HepG2 (cell line): Measurements from ENCODE around the gene TMEFF2. TPM values are rescaled to one million over a fixed set of nuclear protein-coding genes. Genes with fewer than 3 reads are reported as not detected.

ENCODE experiments used
- ATAC-seq: fragments of 200-7000 bp; cut with Tn5 transposase; 3 replicates; pipeline ENCODE4 v1.9.1; 2020; ENCODE audit warnings: mild to moderate bottlenecking, moderate library complexity
- BruUV-seq: library from RNA; stranded (reverse); fragments of 400-500 nt; replicated peaks from 2 replicates; lab custom pipeline; 2021; lab: Mats Ljungman, UMichigan
- CTCF ChIA-PET: fragments of 300-600 bp; formaldehyde crosslinking; extraction: SDS; loops from one replicate; lab custom pipeline; 2021; ENCODE audit warnings: low total read pairs, inconsistent platforms, low intra/inter-chr PET ratio; lab: Yijun Ruan, JAX
- POLR2A ChIA-PET: fragments of 350-600 bp; sonication (Branson Sonifier 250); formaldehyde crosslinking; loops from one replicate; lab custom pipeline; 2020; ENCODE audit warnings: antibody characterized with exemption, inconsistent platforms; lab: Yijun Ruan, JAX
- DNase-seq: peaks from one replicate; pipeline ENCODE4 v3.0.0-alpha.2; 2015; ENCODE audit warnings: low spot score
- FAIRE-seq: peaks from 3 replicates; lab custom pipeline; 2011; peaks lifted over from hg19 to GRCh38; lab: Jason Lieb, UNC
- H2AFZ ChIP-seq: one replicate; pipeline ENCODE4 v1.6.1; 2011; ENCODE audit warnings: low read length, inconsistent platforms
- H3K27ac ChIP-seq: fragments of 300-600 bp; 3 replicates; pipeline ENCODE4 v1.8.0; 2011; ENCODE audit warnings: mixed run types, mild to moderate bottlenecking, mixed read lengths, low read length, inconsistent platforms; ENCODE audit not compliant: insufficient read depth; ENCODE audit errors: extremely low read length
- H3K27me3 ChIP-seq, 2 experiments: fragments of 200-600 bp in 1 of 2; 2 replicates in 1 of 2; 3 replicates in 1 of 2; pipeline versions ENCODE4 v1.6.0 to v1.8.0; 2011; ENCODE audit warnings: low read length in 2 of 2, mild to moderate bottlenecking in 2 of 2, moderate library complexity in 2 of 2, inconsistent platforms in 1 of 2; ENCODE audit not compliant: insufficient read depth in 2 of 2, control insufficient read depth in 1 of 2
- H3K36me3 ChIP-seq, 2 experiments: fragments of 200-600 bp in 1 of 2; replicated peaks in 1 of 2; 2 replicates in 1 of 2; 3 replicates in 1 of 2; pipeline versions ENCODE4 v1.5.1 to v1.8.0; 2011; ENCODE audit warnings: low read length in 2 of 2, inconsistent platforms in 1 of 2; ENCODE audit not compliant: insufficient read depth in 2 of 2, control insufficient read depth in 1 of 2
- H3K4me1 ChIP-seq: 2 replicates; pipeline ENCODE4 v1.5.1; 2012; ENCODE audit warnings: low read length, inconsistent platforms; ENCODE audit not compliant: insufficient read depth
- H3K4me2 ChIP-seq: 2 replicates; pipeline ENCODE4 v1.6.0; 2011; ENCODE audit warnings: low read depth, low read length, inconsistent platforms
- H3K4me3 ChIP-seq, 3 experiments: fragments of 200-600 bp in 1 of 3; sonication (generic), shearing (Covaris generic) in 1 of 3; replicated peaks in 1 of 3; 2 replicates each; pipeline ENCODE4 v1.5.1; 2011 to 2016; ENCODE audit warnings: low read length in 3 of 3, inconsistent platforms in 2 of 3, low read depth in 2 of 3, mild to moderate bottlenecking in 2 of 3, control low read depth in 1 of 3, mixed read lengths in 1 of 3; ENCODE audit not compliant: insufficient read depth in 1 of 3
- H3K79me2 ChIP-seq: one replicate; pipeline ENCODE4 v1.6.1; 2011; ENCODE audit warnings: low read length, inconsistent platforms; ENCODE audit not compliant: insufficient read depth
- H3K9ac ChIP-seq: 2 replicates; pipeline ENCODE4 v1.6.0; 2011; ENCODE audit warnings: mild to moderate bottlenecking, low read depth, low read length, inconsistent platforms; ENCODE audit not compliant: insufficient read depth
- H3K9me3 ChIP-seq: 2 replicates; pipeline ENCODE4 v1.5.1; 2012; ENCODE audit warnings: mild to moderate bottlenecking, low read length
- H4K20me1 ChIP-seq: 2 replicates; pipeline ENCODE4 v1.6.0; 2011; ENCODE audit warnings: inconsistent platforms, mild to moderate bottlenecking, low read length, moderate library complexity; ENCODE audit not compliant: insufficient read depth
- ATF5 ChIP-seq: sonication (generic); formaldehyde crosslinking; IDR thresholded peaks from 2 replicates; pipeline ENCODE4 v1.4.0; 2020; ENCODE audit warnings: mild to moderate bottlenecking, low read depth, missing genetic modification reagents
- GPN1 ChIP-seq: sonication (generic); formaldehyde crosslinking; IDR thresholded peaks from 2 replicates; pipeline ENCODE4 v1.5.1; 2020; ENCODE audit warnings: missing genetic modification reagents, borderline replicate concordance
- HOXD1 ChIP-seq: sonication (generic); formaldehyde crosslinking; IDR thresholded peaks from 2 replicates; pipeline ENCODE4 v1.5.0; 2020; ENCODE audit warnings: missing genetic modification reagents
- MEIS1 ChIP-seq: sonication (generic); formaldehyde crosslinking; IDR thresholded peaks from 2 replicates; pipeline ENCODE4 v1.9.0; 2021; ENCODE audit warnings: mild to moderate bottlenecking, missing genetic modification reagents, moderate library complexity, borderline replicate concordance
- NFKB2 ChIP-seq: sonication (generic); formaldehyde crosslinking; IDR thresholded peaks from 2 replicates; pipeline ENCODE4 v1.4.0; 2020; ENCODE audit warnings: missing genetic modification reagents, borderline replicate concordance
- NFKBIZ ChIP-seq: IDR thresholded peaks from 2 replicates; pipeline ENCODE4 v1.6.1; 2018; ENCODE audit warnings: missing genetic modification reagents, missing compliant biosample characterization
- NPAS2 ChIP-seq: sonication (generic); formaldehyde crosslinking; IDR thresholded peaks from 2 replicates; pipeline ENCODE4 v1.8.0; 2022; ENCODE audit warnings: mild to moderate bottlenecking, missing genetic modification reagents, borderline replicate concordance
- PHF5A ChIP-seq: IDR thresholded peaks from one replicate; pipeline ENCODE4 v1.6.1; 2018; ENCODE audit warnings: low read depth, missing genetic modification reagents; ENCODE audit not compliant: unreplicated experiment
- POLR2AphosphoS5 ChIP-seq: IDR thresholded peaks from 2 replicates; pipeline ENCODE4 v1.6.1; 2012; ENCODE audit warnings: low read depth, low read length
- SNAPC2 ChIP-seq: sonication (generic); formaldehyde crosslinking; IDR thresholded peaks from 2 replicates; pipeline ENCODE4 v1.8.1; 2022; ENCODE audit warnings: mild to moderate bottlenecking, missing genetic modification reagents
- SNAPC5 ChIP-seq: sonication (generic); formaldehyde crosslinking; IDR thresholded peaks from 2 replicates; pipeline ENCODE4 v1.8.1; 2023; ENCODE audit warnings: mild to moderate bottlenecking, missing genetic modification reagents, borderline replicate concordance
- SSRP1 ChIP-seq: IDR thresholded peaks from 2 replicates; pipeline ENCODE4 v1.6.1; 2016; ENCODE audit warnings: control low read depth
- ZBTB44 ChIP-seq: sonication (generic); formaldehyde crosslinking; IDR thresholded peaks from 2 replicates; pipeline ENCODE4 v1.4.0; 2020; ENCODE audit warnings: missing genetic modification reagents
- ZNF614 ChIP-seq: IDR thresholded peaks from 2 replicates; pipeline ENCODE4 v1.6.1; 2018; ENCODE audit warnings: missing biosample characterization, missing genetic modification reagents, inconsistent platforms, borderline replicate concordance
- ZNF713 ChIP-seq: sonication (generic); formaldehyde crosslinking; IDR thresholded peaks from 2 replicates; pipeline ENCODE4 v1.4.0; 2020; ENCODE audit warnings: mild to moderate bottlenecking, missing genetic modification reagents
- ZNF768 ChIP-seq: sonication (generic); formaldehyde crosslinking; IDR thresholded peaks from 2 replicates; pipeline ENCODE4 v1.4.0; 2020; ENCODE audit warnings: missing genetic modification reagents
- ZNF816 ChIP-seq: sonication (generic); formaldehyde crosslinking; IDR thresholded peaks from 2 replicates; pipeline ENCODE4 v1.8.0; 2022; ENCODE audit warnings: missing genetic modification reagents, mild to moderate bottlenecking, borderline replicate concordance
- WGBS: methylation state at CpG from one replicate; pipeline ENCODE4 v1.1.6; 2017; ENCODE audit warnings: low lambda C conversion rate; 5-methylcytosine and 5-hydroxymethylcytosine counted together
- in situ Hi-C: cut with HindIII; loops from 2 replicates; pipeline ENCODE4 v1.10.0; 2017; ENCODE audit warnings: low pct_unique_long_range_greater_than_20kb; ENCODE audit not compliant: extremely low pct_ligation_motif_present
- intact Hi-C: fragments of 100-400 bp; cut with micrococcal nuclease; formaldehyde crosslinking; loops from one replicate; pipeline ENCODE4 v1.10.0; 2022; ENCODE audit not compliant: unreplicated experiment
- polyA plus RNA-seq, 8 experiments: library from polyadenylated mRNA; depleted of rRNA in 3 of 8; stranded (reverse) in 7 of 8; unstranded in 1 of 8; fragments of >200 nt; fragmentation: Illumina TruSeq in 4 of 8; extraction: Trizol in 4 of 8; gene quantifications; 2 replicates each; pipeline versions ENCODE4 v1.2.1 to v1.2.3, GENCODE V29; 2011 to 2016; ENCODE audit warnings: low read depth in 4 of 8, missing spikeins in 1 of 8, mixed read lengths in 1 of 8; ENCODE audit not compliant: insufficient read depth in 1 of 8
- total RNA-seq, 5 experiments: library from RNA; depleted of rRNA; stranded (reverse); fragments of >200 nt; fragmentation: Illumina TruSeq; extraction: Trizol; gene quantifications; 2 replicates each; pipeline ENCODE4 v1.2.3, GENCODE V29; 2016; ENCODE audit warnings: low read depth in 1 of 5

TMEFF2 gene
- total and polyA plus RNA-seq, 2 of the 13 experiments (the other 11 are each of a cell fraction or from before 2014, with no cell fraction given), result not detected

- no peak for ATAC-seq
- no peak for TF ChIP-seq ZNF713
- TF ChIP-seq SNAPC5 (CRISPR knock-in tag), result no peak
- no peak for TF ChIP-seq ZNF816
- no peak for TF ChIP-seq GPN1
- TF ChIP-seq NPAS2 (CRISPR knock-in tag), result no peak
- TF ChIP-seq SSRP1 (CRISPR knock-in tag), result no peak
- no peak for TF ChIP-seq ZNF768 (CRISPR knock-in tag)
- no peak for TF ChIP-seq ZBTB44 (CRISPR knock-in tag)
- TF ChIP-seq PHF5A (CRISPR knock-in tag), result no peak
- TF ChIP-seq ATF5 (CRISPR knock-in tag), result no peak
- TF ChIP-seq POLR2AphosphoS5, result no peak
- TF ChIP-seq NFKB2 (CRISPR knock-in tag), result no peak
- no peak for TF ChIP-seq MEIS1 (CRISPR knock-in tag)
- TF ChIP-seq NFKBIZ, result no peak
- no peak for TF ChIP-seq SNAPC2
- TF ChIP-seq HOXD1 (CRISPR knock-in tag), result no peak
- no peak for TF ChIP-seq ZNF614
- TF ChIP-seq, all 625 proteins: peak for 0
- Histone ChIP-seq H3K79me2 (no peaks in the 10 kb centered on the region), H3K4me3 (no peak overlapping the region), H3K4me2 (no peak overlapping the region), H3K9ac (no peak overlapping the region), H3K4me1 (no peaks in the 10 kb centered on the region), H3K36me3 (no peaks in the 10 kb centered on the region), H4K20me1 (no peaks in the 10 kb centered on the region), H3K27me3 (0 out of 5 replicates have a peak, but pooled peaks cover 0 to 5% of the 10 kb centered on the region in 2 experiments), H3K9me3 (no peaks in the 10 kb centered on the region), H3K27ac (no peak overlapping the region), H2AFZ (no peak overlapping the region)
- FAIRE-seq (no peak), DNase-seq (no peak)
- intact Hi-C loops, result no loop called here
- CTCF ChIA-PET, result no interaction called here
- in situ Hi-C loops, result no loop called here
- POLR2A ChIA-PET, result no interaction called here
- no TSS peak for BruUV-seq
- under 1% methylated on average over 5 of the region's 5 CpGs for WGBS
These were observed 7.9 kb downstream of the TMEFF2 start for GRCh38 chr2:192186806-192187205.
